ENCODE measurements around the gene ZC3H7A.
A peak's percentile ranks its signal among the peaks of the same experiment; 100 is the strongest.

Gene ZC3H7A

GRCh38 chr16:11799509-11800381 lies 2.7 kb upstream of the ZC3H7A start:
- H3K9ac ChIP-seq (ENCODE audit: insufficient read length, low read depth): peak overlapping the region; percentile 45

GRCh38 chr16:11799017-11799381 lies 1.9 kb upstream of the ZC3H7A start:
- no peak for DNase-seq (ENCODE audit: low read depth, low spot score)
- peak overlapping the region; percentile 93 for H3K4me3 ChIP-seq (ENCODE audit: insufficient read length, low read depth)
- no peak for TF ChIP-seq SUZ12 (IDR thresholded peaks at IDR 0.05; ENCODE audit: extremely low read depth, insufficient read depth, insufficient read length)
- no peak for TF ChIP-seq ZNF274 (IDR thresholded peaks at IDR 0.05; ENCODE audit: low read depth, low read length)
- no peak for TF ChIP-seq YY1 (IDR thresholded peaks at IDR 0.05; ENCODE audit: insufficient read depth, insufficient read length)
- H3K9me3 ChIP-seq (ENCODE audit: insufficient read depth, low read length): no peaks in the 10 kb centered on the region
- peaks cover 19% of the 10 kb centered on the region for H3K36me3 ChIP-seq (ENCODE audit: insufficient read depth, insufficient read length, low read length)
- peak overlapping the region; percentile 98 for H3K9ac ChIP-seq (ENCODE audit: insufficient read length, low read depth)
- no peaks in the 10 kb centered on the region for H3K4me1 ChIP-seq (ENCODE audit: insufficient read depth, insufficient read length)
- no peaks in the 10 kb centered on the region for H3K27me3 ChIP-seq (ENCODE audit: insufficient read depth, insufficient read length)

More at GRCh38 chr16:11799509-11800381, 2.7 kb upstream of the ZC3H7A start:
- Histone ChIP-seq H3K27me3 (ENCODE audit: insufficient read depth, insufficient read length) (no peaks in the 10 kb centered on the region), H3K4me1 (ENCODE audit: insufficient read depth, insufficient read length) (no peaks in the 10 kb centered on the region), H3K4me3 (ENCODE audit: insufficient read length, low read depth) (no peak overlapping the region), H3K36me3 (ENCODE audit: insufficient read depth, insufficient read length, low read length) (peaks cover 12% of the 10 kb centered on the region), H3K9me3 (ENCODE audit: insufficient read depth, low read length) (no peaks in the 10 kb centered on the region)
- TF ChIP-seq YY1 (IDR thresholded peaks at IDR 0.05; ENCODE audit: insufficient read depth, insufficient read length) (no peak), SUZ12 (IDR thresholded peaks at IDR 0.05; ENCODE audit: extremely low read depth, insufficient read depth, insufficient read length) (no peak), ZNF274 (IDR thresholded peaks at IDR 0.05; ENCODE audit: low read depth, low read length) (no peak)
- DNase-seq (ENCODE audit: low read depth, low spot score): no peak

- H3K9ac ChIP-seq (ENCODE audit: insufficient read length, low read depth): peak overlapping the region; percentile 98
- H3K4me1 ChIP-seq (ENCODE audit: insufficient read depth, insufficient read length): no peaks in the 10 kb centered on the region
- no peaks in the 10 kb centered on the region for H3K9me3 ChIP-seq (ENCODE audit: insufficient read depth, low read length)
- no peak for DNase-seq (ENCODE audit: low read depth, low spot score)
- TF ChIP-seq SUZ12 (IDR thresholded peaks at IDR 0.05; ENCODE audit: extremely low read depth, insufficient read depth, insufficient read length): no peak
- TF ChIP-seq YY1 (IDR thresholded peaks at IDR 0.05; ENCODE audit: insufficient read depth, insufficient read length): peak; percentile 43
- no peak for TF ChIP-seq ZNF274 (IDR thresholded peaks at IDR 0.05; ENCODE audit: low read depth, low read length)
- H3K4me3 ChIP-seq (ENCODE audit: insufficient read length, low read depth): peak overlapping the region; percentile 93
- peaks cover 27% of the 10 kb centered on the region for H3K36me3 ChIP-seq (ENCODE audit: insufficient read depth, insufficient read length, low read length)
- H3K27me3 ChIP-seq (ENCODE audit: insufficient read depth, insufficient read length): no peaks in the 10 kb centered on the region
These were observed 870 bp upstream of the ZC3H7A start for GRCh38 chr16:11797957-11798299.

- DNase-seq (ENCODE audit: low read depth, low spot score): no peak
- Histone ChIP-seq H3K9ac (ENCODE audit: insufficient read length, low read depth) (peak overlapping the region; percentile 90), H3K27me3 (ENCODE audit: insufficient read depth, insufficient read length) (no peaks in the 10 kb centered on the region), H3K4me3 (ENCODE audit: insufficient read length, low read depth) (peak overlapping the region; percentile 93), H3K4me1 (ENCODE audit: insufficient read depth, insufficient read length) (no peaks in the 10 kb centered on the region), H3K9me3 (ENCODE audit: insufficient read depth, low read length) (no peaks in the 10 kb centered on the region), H3K36me3 (ENCODE audit: insufficient read depth, insufficient read length, low read length) (peaks cover 33% of the 10 kb centered on the region)
- no peak for TF ChIP-seq YY1 (IDR thresholded peaks at IDR 0.05; ENCODE audit: insufficient read depth, insufficient read length)
- no peak for TF ChIP-seq SUZ12 (IDR thresholded peaks at IDR 0.05; ENCODE audit: extremely low read depth, insufficient read depth, insufficient read length)
- TF ChIP-seq ZNF274 (IDR thresholded peaks at IDR 0.05; ENCODE audit: low read depth, low read length): no peak
These were observed 562 bp downstream of the ZC3H7A start for GRCh38 chr16:11796227-11797165.

GRCh38 chr16:11795887-11796226 lies 1.2 kb downstream of the ZC3H7A start:
- peak overlapping the region; percentile 90 for H3K9ac ChIP-seq (ENCODE audit: insufficient read length, low read depth)
- H3K36me3 ChIP-seq (ENCODE audit: insufficient read depth, insufficient read length, low read length): peaks cover 33% of the 10 kb centered on the region
- DNase-seq (ENCODE audit: low read depth, low spot score): no peak
- no peaks in the 10 kb centered on the region for H3K27me3 ChIP-seq (ENCODE audit: insufficient read depth, insufficient read length)
- peak overlapping the region; percentile 93 for H3K4me3 ChIP-seq (ENCODE audit: insufficient read length, low read depth)
- H3K9me3 ChIP-seq (ENCODE audit: insufficient read depth, low read length): no peaks in the 10 kb centered on the region
- no peaks in the 10 kb centered on the region for H3K4me1 ChIP-seq (ENCODE audit: insufficient read depth, insufficient read length)
- no peak for TF ChIP-seq YY1 (IDR thresholded peaks at IDR 0.05; ENCODE audit: insufficient read depth, insufficient read length)

GRCh38 chr16:11794996-11795886 lies 1.8 kb downstream of the ZC3H7A start:
- Histone ChIP-seq H3K9ac (ENCODE audit: insufficient read length, low read depth) (peak overlapping the region; percentile 90), H3K9me3 (ENCODE audit: insufficient read depth, low read length) (no peaks in the 10 kb centered on the region), H3K36me3 (ENCODE audit: insufficient read depth, insufficient read length, low read length) (peaks cover 37% of the 10 kb centered on the region), H3K4me3 (ENCODE audit: insufficient read length, low read depth) (no peak overlapping the region), H3K4me1 (ENCODE audit: insufficient read depth, insufficient read length) (no peaks in the 10 kb centered on the region), H3K27me3 (ENCODE audit: insufficient read depth, insufficient read length) (no peaks in the 10 kb centered on the region)
- TF ChIP-seq YY1 (IDR thresholded peaks at IDR 0.05; ENCODE audit: insufficient read depth, insufficient read length): no peak
- TF ChIP-seq ZNF274 (IDR thresholded peaks at IDR 0.05; ENCODE audit: low read depth, low read length): no peak
- TF ChIP-seq SUZ12 (IDR thresholded peaks at IDR 0.05; ENCODE audit: extremely low read depth, insufficient read depth, insufficient read length): no peak
- DNase-seq (ENCODE audit: low read depth, low spot score): no peak

Data from NT2/D1 (cell line).